HG02623 (cell line): ENCODE results near the gene IMPG2.

Experiments used
- ATAC-seq: cut with Tn5 transposase; IDR thresholded peaks from one replicate; pipeline ENCODE4 v1.9.1; 2021; ENCODE audit warnings: moderate library complexity; ENCODE audit not compliant: unreplicated experiment

IMPG2 gene

DNA sequence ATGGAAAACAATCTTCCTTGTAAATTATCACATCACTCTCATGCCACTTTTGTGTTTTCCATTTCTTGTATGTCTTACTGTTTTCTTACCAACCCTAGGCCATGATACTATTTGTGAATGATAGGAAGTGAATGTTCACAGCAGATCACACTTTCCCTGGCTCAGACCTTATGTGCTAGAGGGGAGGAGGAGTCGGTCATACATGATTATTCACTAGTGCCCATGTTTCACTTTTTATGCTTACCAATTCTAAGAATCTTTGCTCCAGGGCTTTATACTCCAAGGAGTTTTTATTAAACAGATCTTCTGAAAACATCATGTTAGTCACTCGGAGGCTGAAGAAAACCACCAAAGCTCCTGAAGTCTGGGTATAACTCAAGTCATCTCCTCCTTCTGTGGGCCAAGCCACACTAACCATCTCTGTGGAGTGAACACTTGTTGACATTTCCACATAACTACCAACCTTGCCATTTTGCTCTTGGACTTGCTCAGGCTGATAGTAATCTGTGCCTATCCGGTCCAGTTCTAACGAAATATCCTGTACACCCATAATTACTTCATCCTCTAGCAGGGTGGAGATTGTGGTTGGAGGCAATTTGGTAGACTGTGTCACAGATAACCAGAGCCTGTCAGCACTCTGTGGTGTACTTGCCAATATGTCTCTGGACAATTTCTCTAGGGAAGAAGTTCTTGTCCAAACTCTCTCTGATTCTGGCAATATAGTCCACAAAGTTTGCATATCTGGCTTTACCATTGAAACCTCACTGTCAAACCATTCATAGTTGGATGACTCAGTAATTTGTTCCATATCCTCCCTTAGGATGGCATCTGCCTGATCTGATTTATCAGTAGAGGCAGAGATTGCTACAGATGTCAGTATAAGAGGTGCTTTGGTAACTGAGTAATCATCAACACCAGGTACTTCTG lies 76.8 kb downstream of the IMPG2 start:
- no peak for ATAC-seq

DNA sequence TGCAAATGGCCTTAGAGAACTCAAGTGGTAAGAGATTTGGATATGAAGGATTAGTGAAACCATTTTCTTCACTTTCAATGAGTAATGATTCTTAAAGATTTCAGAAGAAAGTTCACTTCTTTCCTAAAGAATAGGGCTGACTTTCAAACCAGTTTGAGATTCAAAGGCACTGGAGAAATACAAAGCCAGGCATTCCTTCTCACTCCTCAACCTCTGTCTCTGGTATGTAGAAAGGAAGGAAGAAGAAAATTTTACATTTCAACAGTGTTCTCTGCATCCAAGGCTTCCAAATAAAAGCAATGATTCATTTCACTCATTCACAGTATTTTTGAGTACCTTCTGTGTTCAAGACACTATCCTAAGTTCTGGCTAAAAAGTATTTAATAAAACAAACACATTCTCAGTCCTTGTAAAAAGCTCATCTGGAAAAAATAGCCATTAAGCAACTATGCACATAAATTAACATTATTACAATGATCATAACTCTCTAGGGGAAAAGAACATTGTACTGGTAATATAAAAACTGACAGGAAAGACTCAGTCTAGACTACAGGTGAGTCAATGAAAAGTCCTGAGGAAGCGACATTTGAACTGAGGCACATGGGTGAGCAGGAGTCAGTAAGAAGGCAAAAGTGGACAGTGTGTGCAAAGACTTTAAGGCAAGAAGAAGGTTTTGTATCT lies 79.5 kb downstream of the IMPG2 start:
- no peak for ATAC-seq

GRCh38 chr3:101235048-101235447 lies 85.3 kb downstream of the IMPG2 start:
- ATAC-seq = no peak

- no peak for ATAC-seq
Measured at GRCh38 chr3:101230618-101231017, 89.8 kb downstream of the IMPG2 start.

DNA sequence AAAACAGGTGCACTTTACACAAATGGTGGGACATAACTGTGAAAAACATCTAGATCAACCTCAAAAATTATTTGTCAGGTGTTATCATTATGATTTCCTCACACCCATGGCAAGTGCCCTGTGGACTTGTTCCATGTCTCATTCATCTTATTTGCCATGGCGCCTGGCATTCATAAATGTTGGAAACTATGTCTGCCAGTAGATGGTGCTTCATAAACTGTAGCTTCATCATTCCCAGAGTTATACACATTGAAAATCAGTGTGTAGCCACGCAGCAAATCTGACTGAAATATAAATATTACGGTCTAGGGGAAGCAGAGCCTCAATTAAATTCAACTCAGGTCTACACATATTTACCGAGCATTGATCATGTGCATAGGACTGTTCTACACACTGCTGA lies 90.7 kb downstream of the IMPG2 start:
- no peak for ATAC-seq

GRCh38 chr3:101228441-101228840 lies 91.9 kb downstream of the IMPG2 start:
- ATAC-seq = no peak

DNA sequence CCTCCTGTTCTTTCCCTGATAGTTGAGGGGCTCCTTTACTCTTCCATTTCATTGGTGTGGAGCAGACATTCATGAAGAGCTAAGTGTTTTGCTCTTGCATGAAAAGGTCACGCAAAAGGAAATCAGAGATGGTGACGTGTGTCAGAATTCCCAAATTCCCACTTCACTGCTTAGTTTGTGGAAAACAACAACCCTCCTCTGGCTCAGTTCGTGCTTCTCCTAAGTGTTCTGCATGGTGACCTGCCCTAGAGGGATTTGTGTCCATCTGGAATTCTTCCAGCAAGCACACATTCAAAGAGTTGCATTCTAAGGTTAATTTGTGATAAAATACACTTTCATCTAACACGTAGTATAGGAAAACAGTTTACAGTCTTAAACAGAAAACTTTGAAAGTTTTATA lies 95.6 kb downstream of the IMPG2 start:
- no peak for ATAC-seq

GRCh38 chr3:101223016-101223415 lies 97.4 kb downstream of the IMPG2 start:
- no peak for ATAC-seq

DNA sequence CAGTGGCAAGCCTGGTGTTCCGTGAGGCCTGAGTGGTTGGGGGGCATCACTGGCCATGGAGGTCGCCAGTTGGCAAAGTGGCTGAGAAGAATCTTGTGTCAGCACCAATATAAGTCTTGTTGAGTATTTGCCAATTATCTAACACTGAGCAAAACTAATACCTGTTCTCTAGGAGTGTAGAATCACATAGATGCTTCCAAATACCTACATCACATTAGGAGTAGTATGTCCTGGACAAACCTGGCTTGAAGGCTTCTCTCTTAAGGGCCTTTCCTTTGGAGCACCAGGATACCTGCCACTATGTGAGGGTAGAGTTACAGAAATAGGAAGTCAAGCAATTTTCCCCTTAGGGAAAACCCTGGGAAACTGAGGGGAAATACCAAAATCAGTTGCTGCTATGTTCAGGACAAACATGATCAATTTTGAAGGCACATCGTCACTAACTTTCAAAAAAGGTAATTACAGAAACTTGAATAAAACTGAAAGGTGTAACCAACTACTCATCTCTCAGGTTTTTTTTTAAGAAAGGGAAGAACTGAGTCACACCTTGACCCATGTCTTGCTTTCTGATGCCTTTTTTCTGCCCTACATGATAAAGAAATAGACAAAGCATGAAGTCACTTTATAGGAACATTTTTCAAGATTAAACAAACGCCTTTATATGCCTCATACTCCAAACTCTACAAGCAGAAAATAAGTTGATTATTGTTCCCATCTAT lies 100.4 kb downstream of the IMPG2 start:
- no peak for ATAC-seq

DNA sequence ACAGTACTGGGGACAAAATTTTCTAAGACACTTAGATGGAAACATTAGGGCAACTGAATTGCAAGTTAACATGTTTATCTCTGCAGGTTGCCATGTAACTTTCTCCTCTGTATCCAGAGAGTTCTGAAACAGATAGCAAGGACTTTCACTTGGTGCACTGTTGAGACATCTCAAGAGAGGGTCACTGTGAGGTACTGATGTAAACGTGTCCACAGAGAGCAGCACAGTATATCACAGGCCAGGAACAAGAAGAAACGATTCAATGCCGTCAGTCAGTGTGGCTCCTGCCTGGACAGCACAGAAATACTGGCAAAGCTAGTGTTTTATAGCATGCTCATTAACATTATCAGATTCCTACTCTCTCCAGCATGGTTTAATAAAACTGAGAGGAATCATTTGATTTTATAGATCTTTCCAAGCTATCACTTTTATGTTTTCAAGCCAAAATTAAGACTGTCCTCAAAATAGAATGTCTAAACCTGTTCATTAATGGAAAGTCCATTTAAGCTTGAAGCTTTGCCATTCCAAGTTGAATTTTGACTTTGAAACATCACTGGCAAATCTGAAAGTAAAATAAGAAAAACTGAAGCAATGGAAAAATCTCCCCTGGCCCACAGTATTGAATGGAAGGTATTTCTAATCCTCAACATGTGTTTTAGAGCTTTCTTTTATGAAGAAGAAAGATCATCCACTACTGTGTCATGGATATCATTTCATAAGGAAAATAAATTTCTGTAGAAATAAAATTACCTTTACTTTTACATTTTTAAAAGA lies 102.7 kb downstream of the IMPG2 start:
- no peak for ATAC-seq

DNA sequence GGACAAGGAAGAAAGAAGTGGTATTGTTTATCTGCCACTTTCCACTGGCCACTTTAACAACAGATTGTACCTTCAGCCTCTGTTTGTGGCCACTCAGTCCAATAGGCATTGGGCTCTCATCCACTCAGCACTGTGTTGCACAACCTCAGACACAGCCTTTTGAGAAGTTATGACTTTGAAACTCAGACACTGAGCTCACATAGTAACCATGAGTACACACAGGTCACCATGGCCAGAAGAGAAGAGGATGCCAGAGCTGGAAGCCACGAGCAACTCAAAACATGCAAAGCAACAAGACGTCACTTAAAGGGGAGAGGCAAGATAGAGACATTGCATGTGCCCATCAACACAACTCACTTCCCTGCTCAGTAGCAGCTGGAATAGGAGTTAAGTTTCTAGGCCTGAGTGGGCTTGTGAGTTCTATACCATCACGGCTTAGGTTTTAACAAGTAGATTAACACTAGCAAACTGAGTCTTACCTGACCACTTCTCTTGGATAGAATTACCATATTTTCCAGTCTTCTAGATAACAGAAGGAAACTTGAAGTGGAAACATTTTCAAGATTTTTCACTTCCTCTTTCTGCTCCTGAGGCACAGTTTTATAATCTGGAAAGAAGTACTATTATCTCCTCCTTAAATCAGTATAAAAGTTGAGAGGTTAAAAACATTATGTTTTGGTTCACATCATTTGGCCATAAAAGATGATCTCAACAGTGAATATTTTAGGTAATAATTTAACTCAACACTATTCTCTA lies 103.5 kb downstream of the IMPG2 start:
- ATAC-seq = no peak

GRCh38 chr3:101212730-101213129 lies 107.6 kb downstream of the IMPG2 start:
- ATAC-seq = no peak

DNA sequence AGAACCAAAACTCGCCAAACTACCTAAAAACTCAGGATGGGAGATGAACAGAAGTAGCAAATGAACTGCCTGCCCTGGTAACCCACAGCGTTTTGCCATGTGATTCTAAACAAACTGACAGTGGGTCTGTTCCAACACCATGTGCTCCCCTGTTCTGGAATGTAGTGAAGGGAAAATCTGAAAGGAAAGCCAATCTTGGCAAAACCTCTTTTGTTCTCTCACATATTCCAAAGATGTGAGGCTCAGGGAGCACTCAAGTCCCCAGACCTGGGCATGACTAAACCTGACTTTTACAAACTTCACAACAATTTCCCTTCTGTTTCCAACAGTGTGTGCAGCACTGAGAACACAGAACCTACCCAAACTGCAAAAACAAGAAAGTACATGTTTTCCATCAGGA lies 116.1 kb downstream of the IMPG2 start:
- no peak for ATAC-seq

DNA sequence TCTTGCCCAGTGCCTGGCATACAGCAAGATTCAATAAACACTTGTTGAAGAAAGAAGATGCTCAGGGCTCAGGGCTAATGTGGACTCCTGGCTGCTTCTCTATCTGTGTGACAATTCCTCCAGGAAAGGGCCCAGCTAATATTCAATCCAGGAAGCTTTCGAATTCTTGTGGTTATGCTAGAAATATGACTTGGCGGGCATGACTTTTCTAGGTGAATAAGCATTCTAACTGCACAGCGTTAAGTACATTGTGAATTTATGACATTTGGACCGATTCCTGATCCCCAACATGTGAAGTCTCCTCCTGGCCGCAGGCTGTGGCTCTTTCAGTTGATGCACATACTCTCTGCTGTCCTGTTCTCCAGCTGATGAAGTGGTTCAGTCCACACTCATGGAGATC lies 117.0 kb downstream of the IMPG2 start:
- no peak for ATAC-seq

DNA sequence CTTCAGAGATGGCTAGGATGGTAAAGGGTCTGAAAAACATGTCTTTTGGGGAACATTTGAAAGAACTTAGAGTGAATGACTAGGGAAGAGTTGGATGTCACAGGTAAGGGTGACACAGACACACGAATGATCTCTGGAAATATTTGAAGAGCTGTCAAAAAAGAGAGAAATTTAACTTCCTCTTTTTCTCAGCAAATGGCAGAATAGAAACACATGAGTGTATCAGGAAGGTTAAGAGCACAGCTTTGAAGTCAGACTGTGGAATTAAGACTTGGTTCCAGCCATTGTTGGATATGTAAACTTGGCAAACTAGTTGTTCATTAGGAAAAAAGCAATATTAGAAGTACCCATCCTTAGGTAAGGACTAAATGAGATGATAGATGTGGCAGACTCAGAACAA lies 117.7 kb downstream of the IMPG2 start:
- no peak for ATAC-seq

DNA sequence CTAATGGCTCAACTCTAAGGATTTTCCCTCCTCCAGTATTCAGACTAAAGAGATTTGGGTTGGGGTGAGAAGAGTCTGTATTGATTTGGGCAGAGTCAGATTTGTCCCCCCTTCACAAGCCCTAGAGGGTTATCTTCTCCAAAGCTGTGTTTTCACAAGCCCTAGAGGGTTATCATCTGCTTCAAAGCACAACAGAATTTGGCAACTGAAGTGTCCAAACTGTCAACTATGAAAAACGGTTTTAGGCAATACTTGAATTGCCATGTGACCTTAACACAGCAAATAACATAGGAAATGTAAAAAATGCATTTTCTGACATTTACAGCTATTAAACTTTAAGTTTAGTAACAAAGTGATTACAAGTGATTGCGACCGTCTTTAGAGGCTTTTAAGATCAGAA lies 119.9 kb downstream of the IMPG2 start:
- ATAC-seq = no peak

GRCh38 chr3:101195951-101196713 lies 124.2 kb downstream of the IMPG2 start:
- ATAC-seq = no peak

- no peak for ATAC-seq
Measured at GRCh38 chr3:101194392-101194791, 126.0 kb downstream of the IMPG2 start.

DNA sequence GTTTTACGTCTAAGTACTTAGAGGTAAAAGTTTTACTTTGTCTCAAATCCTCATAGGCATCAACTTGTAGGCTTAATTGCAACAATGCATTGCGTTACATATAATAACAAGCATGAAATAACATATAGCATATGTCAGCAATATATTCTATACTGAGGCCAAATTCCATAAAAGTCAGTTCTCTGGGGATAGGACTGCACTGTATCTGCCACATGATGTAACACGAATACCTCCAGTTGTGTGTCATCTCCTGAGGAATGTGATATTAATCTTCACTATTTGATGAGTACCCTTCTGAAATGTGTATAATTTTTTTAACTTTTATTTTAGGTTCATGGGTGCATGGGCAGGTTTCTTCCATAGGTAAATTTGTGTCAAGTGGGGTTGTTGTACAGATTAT lies 126.4 kb downstream of the IMPG2 start:
- ATAC-seq = no peak
